Activated T-helper 9 cell treated with anti-CD3 and anti-CD28 coated beads, Interleukin-2, amount 50 U/mL, for 16 hours (primary cell): ENCODE results near the gene SPNS3.

Source experiments
- DNase-seq: peaks from one replicate; pipeline ENCODE4 v3.0.0-alpha.2; 2020; ENCODE audit warnings: low read depth

Gene SPNS3

GRCh38 chr17:4509923-4510617, 76.3 kb downstream of the SPNS3 start:
- DNase-seq: no peak

GRCh38 chr17:4510618-4510941, 76.8 kb downstream of the SPNS3 start:
- DNase-seq: no peak

DNA sequence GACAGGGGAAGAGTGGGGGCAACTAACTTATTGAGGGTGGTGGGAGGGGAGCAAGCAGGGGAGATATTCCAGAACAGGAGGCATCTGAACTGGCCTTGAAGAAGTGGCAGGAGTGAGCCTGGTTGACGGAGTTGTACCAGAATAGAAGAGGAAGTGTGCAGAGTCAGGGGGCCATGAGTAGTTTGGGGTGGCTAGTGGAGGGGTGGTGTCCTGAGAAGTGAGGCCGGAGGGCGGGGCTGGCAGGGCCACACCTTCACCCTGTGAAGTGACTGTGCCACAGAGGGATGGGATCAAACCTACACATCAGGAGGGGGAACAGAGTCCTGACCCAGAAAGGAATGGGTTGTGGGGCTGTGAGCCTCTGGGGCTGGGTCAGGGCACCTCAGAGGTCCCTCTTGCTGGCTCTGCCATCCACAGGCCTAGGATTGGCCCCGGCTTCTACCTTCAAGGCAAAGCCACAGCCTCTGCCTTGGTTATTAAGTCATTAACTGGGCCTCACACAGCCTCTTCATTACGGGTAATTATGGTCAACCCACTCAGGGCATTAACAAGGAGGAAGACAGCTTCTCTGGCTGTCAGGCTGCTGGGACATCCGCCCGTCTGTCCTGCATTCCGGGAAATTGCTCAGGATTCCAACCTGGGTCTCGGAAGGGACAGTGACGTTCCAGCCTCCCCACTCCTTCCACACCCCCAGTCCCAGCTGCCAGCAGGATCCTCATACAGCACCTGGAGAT, 77.6 kb downstream of the SPNS3 start:
- DNase-seq: no peak

GRCh38 chr17:4512156-4513112, 78.7 kb downstream of the SPNS3 start:
- DNase-seq: no peak

- no peak for DNase-seq
These were observed 79.6 kb downstream of the SPNS3 start for GRCh38 chr17:4513113-4514032.

GRCh38 chr17:4514206-4514605, 80.5 kb downstream of the SPNS3 start:
- no peak for DNase-seq

DNA sequence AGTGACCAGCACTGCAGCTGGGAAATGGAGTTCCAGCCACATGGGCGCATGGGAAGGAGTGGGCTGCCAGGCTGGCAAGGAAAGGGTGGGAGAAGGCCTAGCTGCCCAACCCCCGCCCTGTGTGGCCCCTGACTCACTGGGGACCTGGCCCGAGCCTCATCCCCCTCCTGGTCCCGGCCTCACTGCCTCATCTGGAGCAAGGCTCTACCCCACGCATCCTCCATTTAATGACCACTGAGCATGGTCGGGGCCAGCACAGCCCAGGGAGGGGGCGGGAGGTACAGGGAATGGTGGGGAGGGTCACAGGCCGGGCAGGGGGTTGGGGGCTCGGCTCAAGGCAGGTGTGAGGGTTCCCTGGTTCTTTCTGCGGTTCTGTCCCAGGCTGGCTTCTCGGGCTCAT, 81.0 kb downstream of the SPNS3 start:
- DNase-seq: no peak

DNA sequence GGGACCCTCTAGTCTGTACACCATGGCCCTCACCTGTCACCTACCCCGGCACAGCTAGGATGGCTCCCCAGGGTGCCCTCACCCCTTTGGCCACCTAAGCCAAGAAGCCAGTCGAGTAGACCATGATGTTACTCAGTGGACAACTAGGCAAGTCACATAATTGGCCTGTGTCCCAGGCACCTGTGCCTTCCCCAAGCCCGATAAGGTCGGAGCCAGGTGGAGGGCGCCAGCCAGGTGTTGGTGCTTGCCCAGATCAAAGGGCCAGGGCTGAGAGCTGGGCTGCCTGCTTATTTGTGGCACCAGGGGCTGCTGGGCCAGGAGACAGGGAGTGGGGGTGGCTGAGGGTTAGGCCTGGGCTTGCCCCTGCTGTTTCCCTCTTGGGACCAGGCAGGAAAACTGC, 81.8 kb downstream of the SPNS3 start:
- no peak for DNase-seq

DNA sequence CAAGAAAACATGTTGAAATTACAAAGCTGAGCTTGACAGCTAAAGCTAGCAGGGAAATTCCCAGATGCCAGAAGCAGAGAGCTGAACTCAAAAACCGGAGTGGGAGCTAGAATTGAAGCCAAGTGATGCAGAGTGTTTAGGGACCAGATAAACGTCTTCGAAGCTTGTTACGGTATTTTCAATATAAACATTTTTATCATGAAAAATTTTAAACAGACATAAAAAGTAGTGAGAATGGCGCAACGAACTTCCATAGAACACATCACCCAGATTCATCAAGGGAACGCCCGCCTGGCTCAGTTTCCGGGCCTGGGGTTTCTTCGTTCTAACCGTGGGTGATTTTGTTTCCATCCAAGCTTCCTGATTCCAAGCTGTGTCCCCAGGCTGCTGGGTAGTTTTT, 83.0 kb downstream of the SPNS3 start:
- no peak for DNase-seq

GRCh38 chr17:4518901-4519300, 85.2 kb downstream of the SPNS3 start:
- no peak for DNase-seq

- DNase-seq: no peak
These were observed 85.6 kb downstream of the SPNS3 start for GRCh38 chr17:4519361-4519788.

DNA sequence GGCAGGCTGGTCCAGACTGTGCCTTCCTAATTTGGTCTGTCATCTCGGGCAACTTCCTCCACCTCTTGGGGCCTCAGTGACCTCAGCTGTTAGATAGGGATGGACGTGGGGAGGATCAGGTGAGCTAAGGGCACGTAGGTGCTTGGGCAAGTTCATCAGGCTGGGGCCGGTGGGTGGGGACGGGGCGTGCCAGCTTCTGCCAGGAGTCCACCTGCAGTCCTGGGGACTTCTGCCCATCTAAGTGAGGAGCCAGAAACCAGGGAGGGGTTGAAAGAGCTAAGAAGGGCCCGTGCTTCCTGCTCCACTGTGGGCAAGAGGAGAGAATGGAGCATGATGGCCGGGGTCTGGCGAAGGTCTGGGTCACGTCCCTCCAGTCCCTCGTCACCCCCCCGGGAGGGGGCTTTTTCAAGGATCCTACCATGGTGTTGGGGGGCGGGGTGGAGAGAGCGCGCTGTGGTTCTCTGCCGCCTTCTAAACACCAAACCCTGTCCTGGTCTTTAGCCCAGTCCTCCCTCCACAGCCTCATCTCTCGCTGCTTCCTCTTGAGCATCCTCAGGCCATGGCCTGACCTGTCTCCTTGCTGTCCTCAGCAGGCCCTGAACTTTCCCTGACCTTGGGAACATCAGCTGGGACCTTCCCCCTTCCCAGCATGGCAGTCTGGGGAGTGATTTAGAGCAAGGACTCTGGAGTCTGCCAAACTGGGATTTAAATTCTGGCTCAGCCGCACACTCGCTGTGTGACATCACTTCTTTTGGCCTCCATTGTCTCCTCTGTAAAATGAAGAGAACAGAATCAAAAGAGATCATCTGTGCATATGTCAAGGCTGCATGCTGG, 86.5 kb downstream of the SPNS3 start:
- no peak for DNase-seq

DNA sequence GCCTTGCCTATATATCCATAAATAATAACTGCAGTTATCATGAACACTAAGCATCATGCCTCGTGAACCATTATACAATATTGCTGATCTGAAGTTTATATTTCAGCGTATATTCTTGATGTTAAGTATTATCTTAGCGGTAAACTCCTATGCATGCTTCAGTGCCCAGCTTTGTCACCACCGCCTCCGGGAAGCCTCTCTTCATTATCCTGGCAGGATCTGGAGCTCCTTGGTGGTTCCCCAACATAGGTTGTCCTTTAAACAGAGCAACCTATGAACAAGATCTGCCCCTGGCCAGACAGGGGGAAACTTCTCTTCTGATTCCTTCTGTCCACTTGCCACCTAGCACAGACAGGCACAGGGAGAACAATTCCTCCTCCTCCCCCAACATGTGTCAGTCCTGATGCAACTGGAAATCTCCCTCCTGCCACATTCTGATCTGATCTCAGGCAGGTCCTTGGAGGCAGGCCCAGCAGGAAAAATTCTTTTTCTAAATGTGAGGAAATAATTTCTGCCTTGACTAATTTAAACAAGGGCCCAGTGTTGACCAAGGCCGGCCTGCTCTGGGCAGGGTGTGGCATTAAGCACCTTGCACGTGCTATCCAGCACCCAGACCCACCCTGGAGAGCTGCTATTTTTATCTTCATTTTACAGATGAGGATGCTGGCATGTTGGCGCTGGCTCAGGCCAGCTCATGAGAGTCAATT, 87.3 kb downstream of the SPNS3 start:
- no peak for DNase-seq

DNA sequence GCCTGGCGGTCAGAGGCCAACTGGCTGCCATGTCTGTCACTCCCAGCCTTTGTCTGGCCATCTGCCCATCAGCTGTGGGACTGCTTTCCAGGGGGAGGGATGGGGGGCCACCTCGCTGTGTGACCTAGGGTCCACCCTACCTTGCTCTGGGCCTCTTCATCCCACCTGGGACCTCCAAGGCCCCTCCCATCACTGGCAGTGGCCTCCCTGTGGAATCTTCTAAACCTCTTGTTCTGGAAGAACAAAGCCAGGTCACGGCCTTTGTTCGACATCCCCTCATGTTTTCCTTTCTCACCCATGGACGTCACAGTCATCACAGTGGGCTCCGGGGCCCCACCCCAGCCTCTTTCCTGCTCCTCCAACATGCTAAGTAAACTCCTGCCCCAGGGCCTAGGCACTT, 88.9 kb downstream of the SPNS3 start:
- DNase-seq: no peak

GRCh38 chr17:4523946-4524345, 90.2 kb downstream of the SPNS3 start:
- no peak for DNase-seq

- no peak for DNase-seq
These were observed 92.1 kb downstream of the SPNS3 start for GRCh38 chr17:4525691-4526397.

DNA sequence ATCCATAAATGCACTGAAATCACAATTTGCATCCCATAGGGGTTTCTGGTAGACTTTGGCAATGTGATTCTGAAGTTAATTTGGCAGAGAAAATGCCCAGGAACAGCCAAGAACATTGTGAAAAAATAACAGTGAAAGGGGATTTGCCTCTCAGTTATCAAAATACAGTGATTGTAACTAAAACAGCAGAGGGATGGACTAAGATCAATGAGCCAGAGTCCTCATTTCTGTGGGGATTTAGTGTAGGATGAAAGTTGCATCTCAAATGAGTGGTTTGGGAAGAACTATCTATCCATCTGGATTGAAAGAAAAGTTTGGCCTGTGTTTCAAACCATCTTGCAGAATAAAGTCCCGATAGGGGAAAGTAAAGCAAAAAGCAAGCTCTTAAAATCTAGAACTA, 93.4 kb downstream of the SPNS3 start:
- no peak for DNase-seq

GRCh38 chr17:4527566-4528125, 93.9 kb downstream of the SPNS3 start:
- no peak for DNase-seq

GRCh38 chr17:4529533-4530152, 95.9 kb downstream of the SPNS3 start:
- DNase-seq: no peak
